GM10266 (cell line): ENCODE measurements around the gene EPHA8.

Source experiments
- DNase-seq: peaks from one replicate; pipeline ENCODE4 v3.0.0; 2012; ENCODE audit errors: extremely low spot score
- CTCF ChIP-seq: IDR thresholded peaks from 2 replicates; pipeline ENCODE4 v1.5.1; 2012; ENCODE audit warnings: mild to moderate bottlenecking, low read depth; ENCODE audit not compliant: control insufficient read depth, insufficient read depth; ENCODE audit errors: missing control alignments

Gene EPHA8

GRCh38 chr1:22562584-22563583 lies at the start of gene EPHA8:
TSS of gene EPHA8 (plus strand) at chr1:22563489. CDS start at chr1:22563636, 147 bp downstream.
- TF ChIP-seq CTCF = no peak
- no peak for DNase-seq

GRCh38 chr1:22516906-22517571 lies 46.2 kb upstream of the EPHA8 start:
- DNase-seq = no peak
- no peak for TF ChIP-seq CTCF

- no peak for DNase-seq
- no peak for TF ChIP-seq CTCF
Observed at GRCh38 chr1:22517956-22518355, 45.3 kb upstream of the EPHA8 start.

- no peak for DNase-seq
- no peak for TF ChIP-seq CTCF
Observed at GRCh38 chr1:22518379-22518778, 44.9 kb upstream of the EPHA8 start.

GRCh38 chr1:22520871-22521270 lies 42.4 kb upstream of the EPHA8 start:
- TF ChIP-seq CTCF = no peak
- no peak for DNase-seq

GRCh38 chr1:22521692-22522091 lies 41.6 kb upstream of the EPHA8 start:
- TF ChIP-seq CTCF = no peak
- no peak for DNase-seq
